HL-60 (cell line): Measurements from ENCODE around the gene MPC1.

Experiments
- DNase-seq, 2 experiments: peaks; one replicate each; pipeline ENCODE4 v3.0.0-alpha.2; 2010 to 2020; ENCODE audit warnings: low read depth in 1 of 2, low spot score in 1 of 2
- H3K27ac ChIP-seq: fragments of 250-450 bp; sonication (Bioruptor Pico); replicated peaks from 2 replicates; pipeline ENCODE4 v1.5.1; 2020; ENCODE audit warnings: mild to moderate bottlenecking, moderate library complexity
- H3K27me3 ChIP-seq: fragments of 250-450 bp; sonication (Bioruptor Pico); 2 replicates; pipeline ENCODE4 v1.5.1; 2021; ENCODE audit warnings: mild to moderate bottlenecking, moderate library complexity; ENCODE audit not compliant: insufficient read depth, poor library complexity, severe bottlenecking
- H3K4me3 ChIP-seq: replicated peaks from 2 replicates; pipeline ENCODE4 v1.5.1; 2011; ENCODE audit warnings: mild to moderate bottlenecking, control low read depth, low read length; ENCODE audit not compliant: insufficient read depth
- CTCF ChIP-seq: IDR thresholded peaks from one replicate; pipeline ENCODE4 v1.5.1; 2011; ENCODE audit warnings: low read length, control low read depth, inconsistent platforms; ENCODE audit not compliant: insufficient read depth
- GABPA ChIP-seq: IDR thresholded peaks from 2 replicates; pipeline ENCODE4 v1.6.1; 2012; ENCODE audit warnings: low read depth
- POLR2AphosphoS5 ChIP-seq: IDR thresholded peaks from 2 replicates; pipeline ENCODE4 v1.6.1; 2012; ENCODE audit warnings: low read depth
- REST ChIP-seq: IDR thresholded peaks from 2 replicates; pipeline ENCODE4 v1.6.1; 2012; ENCODE audit warnings: low read depth; ENCODE audit not compliant: insufficient replicate concordance
- SPI1 ChIP-seq: IDR thresholded peaks from 2 replicates; pipeline ENCODE4 v1.6.1; 2012; ENCODE audit warnings: low read depth, mild to moderate bottlenecking, borderline replicate concordance
- long read RNA-seq: library from polyadenylated mRNA; unstranded; transcript quantifications from one replicate; pipeline ENCODE4 v2.0.0, GENCODE V29; 2020

MPC1 gene
- long read RNA-seq, transcript MPC1-207 (5 exons, 1,192 nt): minor isoform, 10 of 143 reads
- long read RNA-seq, transcript MPC1-201 (4 exons, 976 nt): major isoform, 117 of 143 reads
- long read RNA-seq, partial matches to known transcripts: 3 of 143 reads
- long read RNA-seq, other reads (novel, unspliced or antisense): 13 of 143 reads

GRCh38 chr6:166382933-166383801 is at the start of gene MPC1:
Gene MPC1, minus strand, starts transcription at chr6:166382940. Its CDS starts 64 bp downstream, at chr6:166382876.
- peak within 1 kb of the TSS; percentile 79 for H3K27ac ChIP-seq
- peak within 1 kb of the TSS; percentile 95 for H3K4me3 ChIP-seq
- DNase-seq: peak; percentile 86 to 94
- no peak for TF ChIP-seq SPI1
- TF ChIP-seq GABPA: peak; percentile 32; the same call in 1 of the 2 replicates
- TF ChIP-seq REST: peak; percentile 37
- peak; percentile 75; the same call in 1 of the 2 replicates for TF ChIP-seq POLR2AphosphoS5
- TF ChIP-seq CTCF: no peak
- H3K27me3 ChIP-seq: no peaks in the 10 kb centered on the region

GRCh38 chr6:166430269-166430668 is 47.5 kb upstream of the MPC1 start:
- no peak for TF ChIP-seq CTCF
- no peak for TF ChIP-seq REST
- TF ChIP-seq SPI1: no peak
- TF ChIP-seq POLR2AphosphoS5: no peak
- TF ChIP-seq GABPA: no peak
- Histone ChIP-seq H3K27ac (no peak overlapping the region), H3K4me3 (no peak overlapping the region), H3K27me3 (no peaks in the 10 kb centered on the region)
- no peak for DNase-seq

- Histone ChIP-seq H3K4me3 (no peak overlapping the region), H3K27ac (no peak overlapping the region), H3K27me3 (no peaks in the 10 kb centered on the region)
- DNase-seq: no peak
- no peak for TF ChIP-seq GABPA
- TF ChIP-seq POLR2AphosphoS5: no peak
- no peak for TF ChIP-seq REST
- no peak for TF ChIP-seq SPI1
- no peak for TF ChIP-seq CTCF
These were observed 41.7 kb upstream of the MPC1 start for GRCh38 chr6:166424431-166424830.
